GM19468 (cell line): ENCODE data around the gene ARRB1.
A peak's percentile ranks its signal among the peaks of the same experiment; 100 is the strongest.
"Not testable (repeated sequence)": the region's sequence is repeated elsewhere in the genome, so short reads cannot be mapped to it uniquely, and the experiment has no call there.

ENCODE experiments used
- ATAC-seq: cut with Tn5 transposase; IDR thresholded peaks from one replicate; pipeline ENCODE4 v1.9.1; 2021; ENCODE audit warnings: mild to moderate bottlenecking, moderate library complexity, moderate number of reproducible peaks; ENCODE audit not compliant: unreplicated experiment; ENCODE audit errors: extremely low read depth

ARRB1 gene

GRCh38 chr11:75351541-75351790 lies at the start of gene ARRB1:
Gene ARRB1 (minus strand): TSS chr11:75351661. CDS start chr11:75351607, 54 bp downstream.
- no peak for ATAC-seq

DNA sequence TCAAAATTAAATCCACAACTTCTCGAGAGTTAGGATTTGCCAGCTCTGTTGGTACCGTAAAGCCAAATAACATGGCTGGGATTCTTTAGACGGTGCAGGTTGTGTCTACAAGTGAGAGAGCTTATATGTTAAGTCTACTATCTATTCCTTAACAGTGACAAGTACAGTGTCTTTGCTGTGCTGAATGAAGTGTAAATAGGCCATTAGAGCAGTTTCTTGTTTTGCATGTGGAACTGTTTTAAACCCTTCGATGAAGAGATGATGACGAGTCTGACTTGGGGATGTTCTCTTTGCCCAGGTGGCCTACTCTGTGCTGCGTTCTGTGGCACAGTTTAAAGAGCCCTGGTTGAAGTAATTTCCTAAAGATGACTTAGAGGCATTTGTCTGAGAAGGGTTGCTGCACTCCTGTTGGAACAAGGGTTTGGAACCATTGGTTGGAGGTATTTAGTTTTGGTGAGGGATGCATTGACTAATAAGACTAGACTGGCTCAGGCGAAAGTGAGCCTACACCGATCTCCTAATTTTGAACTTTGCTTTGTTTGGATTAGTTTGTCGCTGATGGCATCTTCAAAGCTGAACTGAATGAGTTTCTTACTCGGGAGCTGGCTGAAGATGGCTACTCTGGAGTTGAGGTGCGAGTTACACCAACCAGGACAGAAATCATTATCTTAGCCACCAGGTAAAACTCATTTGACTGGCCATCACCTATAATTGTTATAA lies 48.8 kb upstream of the ARRB1 start:
- no peak for ATAC-seq

DNA sequence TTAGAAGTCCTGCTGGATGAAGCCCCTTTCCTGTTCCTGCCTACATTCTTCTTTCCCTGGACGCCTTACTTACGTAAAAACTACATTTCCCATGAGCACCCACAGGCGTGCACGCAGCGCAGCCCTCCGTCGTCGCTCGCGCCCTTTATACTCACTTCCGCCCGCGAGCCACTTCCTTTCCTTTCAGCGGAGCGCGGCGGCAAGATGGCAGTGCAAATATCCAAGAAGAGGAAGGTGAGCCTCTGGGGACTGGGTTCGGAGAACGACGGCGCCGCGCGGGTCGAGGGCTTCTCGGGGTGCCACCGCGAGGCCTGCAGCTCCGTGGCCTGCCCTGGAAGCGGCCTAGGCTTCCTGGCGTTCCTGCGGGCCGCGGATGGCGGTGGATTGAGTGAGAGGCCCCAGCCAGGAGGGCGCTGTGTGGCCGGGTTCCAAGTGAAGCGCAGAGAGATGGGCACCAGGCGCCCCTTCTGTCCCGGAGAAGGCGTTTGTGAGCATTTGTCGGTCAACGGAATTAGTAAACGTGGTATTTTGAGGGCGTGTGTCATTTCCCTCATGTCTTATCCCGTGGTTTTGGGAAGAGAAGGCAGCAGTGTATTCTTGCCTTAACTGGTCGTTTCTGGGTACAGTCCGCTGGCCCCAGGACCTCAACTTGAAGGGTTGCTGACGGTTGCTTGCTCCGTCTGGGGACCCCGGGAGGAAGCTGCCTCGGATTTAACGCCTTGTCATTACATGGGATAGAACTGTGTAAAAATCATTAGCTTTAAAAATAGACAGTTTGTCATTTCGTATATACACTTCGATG lies 48.1 kb upstream of the ARRB1 start, which contains the start of gene RPS3:
RPS3 (plus strand) TSS at position 175 of the 802 bp plus-strand sequence; CDS start at position 205, 30 bp downstream.
- ATAC-seq, result peak; percentile 64

- ATAC-seq, result no peak
Measured at GRCh38 chr11:75398906-75399305, 47.4 kb upstream of the ARRB1 start.

DNA sequence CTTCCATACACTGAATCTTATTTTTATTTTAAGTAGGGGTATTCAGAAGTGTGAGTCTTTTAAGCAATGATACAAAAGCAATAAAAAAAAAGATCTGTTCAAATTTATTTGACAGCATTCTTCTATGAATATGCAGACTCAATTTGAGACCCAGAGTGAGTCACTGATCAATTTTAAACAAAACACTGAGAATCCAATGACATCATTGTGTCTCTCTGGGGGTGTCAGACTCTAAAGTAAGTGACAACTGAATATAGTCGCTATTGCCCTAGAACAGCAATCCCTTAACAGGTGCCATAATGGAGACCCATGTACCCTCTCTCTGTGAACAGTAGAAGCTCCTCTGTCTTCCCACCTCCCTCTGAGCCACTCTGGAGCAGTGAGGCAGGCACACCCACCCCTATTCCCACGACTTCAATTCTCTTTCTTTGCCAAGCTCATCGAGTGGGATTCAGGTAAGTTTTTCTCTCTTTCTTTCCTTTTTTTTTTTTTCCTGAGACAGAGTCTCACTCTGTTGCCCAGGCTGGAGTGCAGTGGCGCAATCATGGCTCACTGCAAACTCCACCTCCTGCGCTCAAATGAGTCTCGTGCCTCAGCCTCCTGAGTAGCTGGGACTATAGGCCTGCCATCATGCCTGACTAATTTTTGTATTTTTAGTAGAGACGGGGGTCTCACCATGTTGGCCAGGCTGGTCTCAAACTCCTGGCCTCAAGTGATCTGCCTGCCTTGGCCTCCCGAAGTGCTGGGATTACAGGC lies 42.8 kb upstream of the ARRB1 start:
- ATAC-seq, result no peak

DNA sequence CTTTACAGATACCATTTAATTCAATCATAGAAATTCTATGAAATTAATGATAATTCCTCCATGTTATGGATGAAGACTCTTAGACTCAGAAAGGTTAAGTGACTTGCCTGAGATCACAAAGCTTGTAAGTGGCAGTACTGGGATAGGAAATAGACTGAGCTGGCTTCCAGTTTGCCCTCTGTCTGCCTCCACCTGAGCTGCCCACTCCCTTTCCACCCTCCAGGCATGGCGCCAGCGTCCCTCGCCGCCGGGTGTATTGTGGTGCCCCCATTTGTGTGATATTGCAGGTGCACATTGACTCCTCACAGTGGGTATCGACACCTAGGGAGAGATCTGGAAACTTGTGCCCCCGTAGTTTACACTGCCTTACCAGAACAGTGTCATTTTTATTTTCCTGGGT lies 38.5 kb upstream of the ARRB1 start:
- no peak for ATAC-seq

- ATAC-seq, result no peak
Measured at GRCh38 chr11:75389276-75389605, 37.8 kb upstream of the ARRB1 start.

GRCh38 chr11:75388386-75389275 lies 37.2 kb upstream of the ARRB1 start:
- no peak for ATAC-seq

DNA sequence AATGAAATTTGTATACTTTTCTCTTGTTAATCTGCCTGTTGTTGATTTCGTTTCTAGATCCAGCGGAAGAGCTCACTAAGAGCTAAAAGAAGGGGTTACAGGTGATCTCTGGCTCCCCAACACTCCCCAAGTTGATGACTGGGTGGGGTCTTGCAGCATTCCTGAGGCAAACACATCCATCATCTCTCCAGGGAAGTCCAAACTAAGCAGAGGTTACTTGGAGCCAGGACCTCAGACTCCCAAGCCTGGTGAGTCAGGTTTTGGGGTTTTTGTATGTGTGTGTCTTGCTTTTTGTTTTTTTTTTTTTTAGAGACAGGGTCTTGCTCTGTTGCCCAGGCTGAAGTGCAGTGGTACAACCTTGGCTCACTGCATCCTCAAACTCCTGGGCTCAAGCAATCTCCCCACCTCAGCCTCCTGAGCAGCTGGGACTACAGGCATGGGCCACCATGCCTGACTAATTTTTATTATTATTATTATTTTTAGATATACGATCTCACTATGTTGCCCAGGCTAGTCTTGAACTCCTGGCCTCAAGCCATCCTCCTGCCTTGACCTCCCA lies 36.4 kb upstream of the ARRB1 start:
- ATAC-seq, result no peak

DNA sequence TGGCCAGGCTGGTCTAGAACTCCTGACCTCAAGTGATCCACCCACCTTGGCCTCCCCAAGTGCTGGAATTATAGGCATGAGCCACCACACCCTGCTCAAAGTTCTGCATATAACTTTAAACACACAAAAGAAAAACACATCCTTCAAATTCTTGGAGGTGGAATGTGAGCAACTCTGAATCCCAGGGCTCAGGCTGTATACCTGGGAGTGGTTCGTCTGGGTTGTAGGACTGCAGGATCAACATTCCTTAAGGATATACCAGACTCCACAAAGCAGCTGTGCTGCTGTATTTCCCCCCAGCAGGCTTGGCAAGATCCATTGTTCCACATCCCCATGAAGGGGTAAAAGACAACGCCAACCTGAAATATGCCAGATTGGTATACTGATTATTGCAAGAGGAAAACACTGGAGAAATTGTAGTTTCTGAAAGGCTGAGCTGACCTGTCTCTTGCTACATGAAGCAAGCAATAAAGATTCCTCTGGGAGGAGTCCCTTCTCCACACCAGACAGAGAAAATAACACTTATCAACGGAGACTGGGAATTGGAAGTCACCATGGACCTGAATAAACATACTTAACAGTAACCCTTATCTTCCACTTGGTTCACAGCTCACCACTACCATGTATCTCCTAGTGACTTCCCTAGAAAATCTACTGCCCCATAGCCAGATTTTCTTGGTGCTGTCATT lies 35.6 kb upstream of the ARRB1 start:
- no peak for ATAC-seq

DNA sequence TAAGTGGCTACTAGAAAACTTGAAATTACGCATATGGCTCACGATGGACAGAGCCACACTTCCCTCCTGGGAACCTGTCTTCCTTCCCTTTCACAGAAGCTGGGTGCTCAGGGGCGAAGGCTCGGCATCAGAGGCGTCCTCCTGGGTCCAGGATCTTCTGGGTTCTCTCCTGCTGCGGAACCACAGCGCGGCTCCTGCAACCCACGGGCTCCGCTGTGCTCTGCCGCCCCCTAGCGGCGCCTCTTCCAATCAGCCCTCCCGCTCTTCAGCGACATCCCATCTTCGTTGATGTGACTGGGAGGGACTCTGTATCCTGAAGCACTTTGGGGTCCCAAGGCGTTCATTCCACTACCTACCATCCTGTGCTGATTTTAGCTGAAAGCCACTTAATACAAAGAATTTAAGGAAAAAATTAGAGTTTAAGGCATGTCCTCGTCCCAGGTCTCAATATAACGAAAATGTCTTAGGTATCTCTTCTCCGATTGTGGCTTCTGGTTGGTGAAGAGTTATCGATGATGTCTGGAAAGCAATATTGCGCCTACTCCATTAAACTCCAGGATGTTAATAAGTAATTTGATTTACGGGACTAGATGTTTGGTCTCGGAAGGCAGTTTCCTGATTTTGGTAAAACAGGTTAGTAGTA lies 33.1 kb upstream of the ARRB1 start:
- ATAC-seq, result no peak

- ATAC-seq, result no peak
Measured at GRCh38 chr11:75383246-75383645, 31.8 kb upstream of the ARRB1 start.

DNA sequence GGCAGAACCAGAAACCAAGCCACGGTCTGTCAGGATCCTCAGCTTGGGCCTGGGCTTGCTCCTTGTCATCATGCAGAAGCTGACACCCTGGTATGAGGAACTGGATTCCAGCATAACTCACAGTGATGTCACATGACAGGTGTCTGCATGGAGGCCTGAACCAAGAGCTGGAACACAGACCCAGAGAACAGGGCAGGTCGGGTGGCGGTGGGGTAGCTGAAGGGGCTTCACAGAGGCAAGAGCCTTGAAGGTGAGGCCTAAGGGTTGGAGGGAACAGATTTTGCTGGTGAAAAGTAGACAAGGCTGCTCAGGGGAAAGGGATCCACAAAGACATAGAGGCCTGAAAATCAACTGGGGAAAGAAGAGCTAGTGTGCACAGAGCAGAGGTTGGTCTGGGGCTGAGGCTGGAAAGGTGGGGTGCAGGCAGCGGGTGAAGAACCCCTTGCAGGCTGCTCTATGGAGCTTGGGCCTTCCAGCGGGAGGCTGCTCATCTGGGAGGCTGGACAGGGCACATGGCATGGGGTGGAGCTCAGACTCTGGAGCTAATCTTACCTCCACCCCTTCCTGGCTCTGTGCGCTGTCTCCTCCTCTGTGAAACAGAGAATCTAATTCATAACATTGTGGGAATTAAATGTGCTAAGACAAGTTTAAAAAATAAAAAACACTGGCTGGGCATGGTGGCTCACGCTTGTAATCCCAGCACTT lies 29.4 kb upstream of the ARRB1 start:
- ATAC-seq, result no peak

GRCh38 chr11:75380245-75380644 lies 28.8 kb upstream of the ARRB1 start:
- ATAC-seq, result no peak

DNA sequence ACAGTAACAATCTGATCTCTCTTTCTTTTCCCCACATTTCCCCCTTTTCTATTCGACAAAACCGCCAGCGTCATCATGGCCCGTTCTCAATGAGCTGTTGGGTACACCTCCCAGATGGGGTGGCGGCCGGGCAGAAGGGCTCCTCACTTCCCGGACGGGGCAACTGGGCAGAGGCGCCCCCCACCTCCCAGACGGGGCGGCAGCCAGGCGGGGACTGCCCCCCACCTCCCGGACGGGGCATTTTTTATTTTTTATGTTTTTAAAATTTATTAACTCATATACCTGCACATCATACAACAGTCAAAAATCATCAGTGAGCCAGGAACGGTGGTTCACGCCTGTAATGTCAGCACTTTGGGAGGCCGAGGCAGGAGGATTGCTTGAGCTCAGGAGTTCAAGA lies 27.3 kb upstream of the ARRB1 start:
- ATAC-seq, result not testable (repeated sequence)

DNA sequence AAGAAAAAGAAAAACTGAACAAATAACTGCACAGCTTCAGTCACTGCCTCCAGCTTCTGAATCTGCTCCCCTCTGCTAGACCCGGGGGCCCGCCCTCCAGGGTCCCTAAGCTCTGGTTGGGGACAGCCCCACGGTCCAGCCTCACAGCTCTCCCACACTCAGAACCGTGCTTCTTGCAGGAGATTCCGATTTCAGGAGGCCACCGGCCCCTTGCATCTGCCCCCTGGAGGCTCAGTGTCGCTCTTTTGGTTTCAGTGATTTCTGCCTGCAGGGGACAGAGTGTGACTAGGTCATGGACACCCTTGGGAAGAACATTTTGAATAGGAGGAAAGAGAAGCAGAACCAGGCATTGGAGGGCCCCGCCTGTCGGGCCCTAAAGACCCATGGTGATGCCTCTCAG lies 24.7 kb upstream of the ARRB1 start:
- no peak for ATAC-seq

- ATAC-seq, result no peak
Measured at GRCh38 chr11:75375626-75376025, 24.2 kb upstream of the ARRB1 start.

- ATAC-seq, result no peak
Measured at GRCh38 chr11:75374646-75375045, 23.2 kb upstream of the ARRB1 start.
